Measurements from ENCODE around the gene YAP1.

The YAP1 gene

GRCh38 chr11:102157219-102157618, 47.0 kb downstream of the YAP1 start:
- FAIRE-seq (no peak), DNase-seq (ENCODE audit: insufficient read length, low spot score) (no peak)

- FAIRE-seq (no peak), DNase-seq (ENCODE audit: insufficient read length, low spot score) (no peak)
Observed at GRCh38 chr11:102158164-102158735, 48.0 kb downstream of the YAP1 start.

- FAIRE-seq, result no peak
Observed at GRCh38 chr11:102163368-102163767, 53.1 kb downstream of the YAP1 start.

GRCh38 chr11:102166175-102167064, 56.2 kb downstream of the YAP1 start:
- no peak for FAIRE-seq

More at GRCh38 chr11:102163368-102163767, 53.1 kb downstream of the YAP1 start:
- DNase-seq (ENCODE audit: insufficient read length, low spot score), result no peak

GRCh38 chr11:102168481-102168880, 58.2 kb downstream of the YAP1 start:
- DNase-seq (ENCODE audit: insufficient read length, low spot score) (no peak), FAIRE-seq (no peak)

More at GRCh38 chr11:102166175-102167064, 56.2 kb downstream of the YAP1 start:
- DNase-seq (ENCODE audit: insufficient read length, low spot score), result no peak

- FAIRE-seq (no peak), DNase-seq (ENCODE audit: insufficient read length, low spot score) (no peak)
Observed at GRCh38 chr11:102171101-102171500, 60.9 kb downstream of the YAP1 start.

GRCh38 chr11:102172127-102172848, 62.0 kb downstream of the YAP1 start:
- FAIRE-seq (no peak), DNase-seq (ENCODE audit: insufficient read length, low spot score) (no peak)

- no peak for FAIRE-seq
- no peak for DNase-seq (ENCODE audit: insufficient read length, low spot score)
Observed at GRCh38 chr11:102177126-102177525, 66.9 kb downstream of the YAP1 start.

GRCh38 chr11:102177974-102178631, 67.9 kb downstream of the YAP1 start:
- no peak for DNase-seq (ENCODE audit: insufficient read length, low spot score)
- FAIRE-seq, result no peak

GRCh38 chr11:102179371-102179770, 69.1 kb downstream of the YAP1 start:
- FAIRE-seq (no peak), DNase-seq (ENCODE audit: insufficient read length, low spot score) (no peak)

GRCh38 chr11:102184269-102184987, 74.2 kb downstream of the YAP1 start:
- FAIRE-seq (no peak), DNase-seq (ENCODE audit: insufficient read length, low spot score) (no peak)

- no peak for FAIRE-seq
- no peak for DNase-seq (ENCODE audit: insufficient read length, low spot score)
Observed at GRCh38 chr11:102186551-102187191, 76.4 kb downstream of the YAP1 start.

GRCh38 chr11:102187416-102188151, 77.3 kb downstream of the YAP1 start:
- DNase-seq (ENCODE audit: insufficient read length, low spot score) (no peak), FAIRE-seq (no peak)

- no peak for FAIRE-seq
- no peak for DNase-seq (ENCODE audit: insufficient read length, low spot score)
Observed at GRCh38 chr11:102188488-102188887, 78.2 kb downstream of the YAP1 start.

- DNase-seq (ENCODE audit: insufficient read length, low spot score) (no peak), FAIRE-seq (no peak)
Observed at GRCh38 chr11:102191832-102192231, 81.6 kb downstream of the YAP1 start.

- no peak for FAIRE-seq
- DNase-seq (ENCODE audit: insufficient read length, low spot score), result no peak
Observed at GRCh38 chr11:102192349-102193066, 82.3 kb downstream of the YAP1 start.

GRCh38 chr11:102194257-102194656, 84.0 kb downstream of the YAP1 start:
- FAIRE-seq (no peak), DNase-seq (ENCODE audit: insufficient read length, low spot score) (no peak)

- FAIRE-seq, result no peak
Observed at GRCh38 chr11:102194990-102195389, 84.7 kb downstream of the YAP1 start.

More at GRCh38 chr11:102194990-102195389, 84.7 kb downstream of the YAP1 start:
- no peak for DNase-seq (ENCODE audit: insufficient read length, low spot score)

Measured in GM19239 (cell line).